A673 (cell line): ENCODE results near the gene SUSD5.

Experiments
- CTCF ChIP-seq: fragments of 300-800, 200-600 bp; sonication (generic); conservative IDR thresholded peaks from 2 replicates; pipeline ENCODE4 v1.5.1; 2017; ENCODE audit warnings: low read depth, mild to moderate bottlenecking, antibody characterized with exemption, low read length, moderate library complexity, mixed read lengths
- EZH2 ChIP-seq: fragments of 200-600 bp; sonication (generic); IDR thresholded peaks from 2 replicates; pipeline ENCODE4 v1.6.1; 2017; ENCODE audit warnings: borderline replicate concordance, low read depth, mild to moderate bottlenecking, mixed read lengths, antibody characterized with exemption, low read length; ENCODE audit not compliant: poor library complexity, severe bottlenecking

GRCh38 chr3:33173103-33173502 is 45.5 kb downstream of the SUSD5 start:
- TF ChIP-seq CTCF (no peak), EZH2 (no peak)
